ENCODE results near the gene SLC6A3.

Gene SLC6A3

GRCh38 chr5:1472964-1473628, 27.9 kb upstream of the SLC6A3 start:
- peaks cover 28% of the 10 kb centered on the region for H3K36me3 Mint-ChIP-seq (ENCODE audit: low read depth)
- peaks cover 17% of the 10 kb centered on the region for H3K4me1 Mint-ChIP-seq
- H3K9me3 Mint-ChIP-seq, result no peaks in the 10 kb centered on the region
- DNase-seq (no peak), ATAC-seq (no peak)
- no peak overlapping the region for H3K4me3 Mint-ChIP-seq
- H3K27ac Mint-ChIP-seq, result peak overlapping the region; percentile 43
- H3K27me3 Mint-ChIP-seq, result no peaks in the 10 kb centered on the region

GRCh38 chr5:1471997-1472963, 27.0 kb upstream of the SLC6A3 start:
- H3K36me3 Mint-ChIP-seq (ENCODE audit: low read depth), result peaks cover 26% of the 10 kb centered on the region
- H3K4me1 Mint-ChIP-seq, result peaks cover 17% of the 10 kb centered on the region
- no peak overlapping the region for H3K27ac Mint-ChIP-seq
- H3K9me3 Mint-ChIP-seq, result no peaks in the 10 kb centered on the region
- ATAC-seq (no peak), DNase-seq (no peak)
- H3K27me3 Mint-ChIP-seq, result no peaks in the 10 kb centered on the region
- H3K4me3 Mint-ChIP-seq, result no peak overlapping the region

GRCh38 chr5:1471240-1471853, 26.1 kb upstream of the SLC6A3 start:
- Mint-ChIP-seq H3K4me1 (peaks cover 17% of the 10 kb centered on the region), H3K36me3 (ENCODE audit: low read depth) (peaks cover 22% of the 10 kb centered on the region), H3K9me3 (no peaks in the 10 kb centered on the region), H3K27ac (no peak overlapping the region), H3K4me3 (no peak overlapping the region), H3K27me3 (no peaks in the 10 kb centered on the region)
- ATAC-seq (no peak), DNase-seq (no peak)

- no peaks in the 10 kb centered on the region for H3K9me3 Mint-ChIP-seq
- no peaks in the 10 kb centered on the region for H3K27me3 Mint-ChIP-seq
- H3K4me1 Mint-ChIP-seq, result peaks cover 17% of the 10 kb centered on the region
- no peak overlapping the region for H3K4me3 Mint-ChIP-seq
- H3K36me3 Mint-ChIP-seq (ENCODE audit: low read depth), result peaks cover 24% of the 10 kb centered on the region
- DNase-seq (no peak), ATAC-seq (no peak)
- H3K27ac Mint-ChIP-seq, result no peak overlapping the region
Observed at GRCh38 chr5:1470762-1471211, 25.5 kb upstream of the SLC6A3 start.

GRCh38 chr5:1468629-1469527, 23.6 kb upstream of the SLC6A3 start:
- DNase-seq (no peak), ATAC-seq (no peak)
- Mint-ChIP-seq H3K36me3 (ENCODE audit: low read depth) (peaks cover 40% of the 10 kb centered on the region), H3K4me1 (peaks cover 17% of the 10 kb centered on the region), H3K4me3 (no peak overlapping the region), H3K27ac (no peak overlapping the region), H3K27me3 (no peaks in the 10 kb centered on the region), H3K9me3 (peaks cover 3% of the 10 kb centered on the region)

- H3K27ac Mint-ChIP-seq, result no peak overlapping the region
- no peak overlapping the region for H3K4me3 Mint-ChIP-seq
- peaks cover 17% of the 10 kb centered on the region for H3K4me1 Mint-ChIP-seq
- H3K9me3 Mint-ChIP-seq, result peaks cover 3% of the 10 kb centered on the region
- H3K36me3 Mint-ChIP-seq (ENCODE audit: low read depth), result peaks cover 44% of the 10 kb centered on the region
- H3K27me3 Mint-ChIP-seq, result no peaks in the 10 kb centered on the region
- DNase-seq, result peak; percentile 43
- ATAC-seq, result no peak
Observed at GRCh38 chr5:1468247-1468612, 23.0 kb upstream of the SLC6A3 start.

GRCh38 chr5:1467341-1468246, 22.4 kb upstream of the SLC6A3 start:
- H3K27ac Mint-ChIP-seq, result no peak overlapping the region
- H3K9me3 Mint-ChIP-seq, result peaks cover 3% of the 10 kb centered on the region
- H3K27me3 Mint-ChIP-seq, result no peaks in the 10 kb centered on the region
- peaks cover 44% of the 10 kb centered on the region for H3K36me3 Mint-ChIP-seq (ENCODE audit: low read depth)
- ATAC-seq (no peak), DNase-seq (no peak)
- H3K4me3 Mint-ChIP-seq, result no peak overlapping the region
- H3K4me1 Mint-ChIP-seq, result peaks cover 17% of the 10 kb centered on the region

- no peak overlapping the region for H3K27ac Mint-ChIP-seq
Observed at GRCh38 chr5:1466631-1467265, 21.5 kb upstream of the SLC6A3 start.

GRCh38 chr5:1465966-1466471, 20.8 kb upstream of the SLC6A3 start:
- Mint-ChIP-seq H3K27me3 (no peaks in the 10 kb centered on the region), H3K36me3 (ENCODE audit: low read depth) (peaks cover 45% of the 10 kb centered on the region), H3K9me3 (peaks cover 3% of the 10 kb centered on the region), H3K27ac (no peak overlapping the region), H3K4me3 (no peak overlapping the region), H3K4me1 (peaks cover 17% of the 10 kb centered on the region)
- ATAC-seq (no peak), DNase-seq (no peak)

More at GRCh38 chr5:1466631-1467265, 21.5 kb upstream of the SLC6A3 start:
- no peak for ATAC-seq
- H3K36me3 Mint-ChIP-seq (ENCODE audit: low read depth), result peaks cover 44% of the 10 kb centered on the region
- no peak for DNase-seq
- H3K27me3 Mint-ChIP-seq, result no peaks in the 10 kb centered on the region
- no peak overlapping the region for H3K4me3 Mint-ChIP-seq
- H3K9me3 Mint-ChIP-seq, result peaks cover 3% of the 10 kb centered on the region
- peaks cover 17% of the 10 kb centered on the region for H3K4me1 Mint-ChIP-seq

- no peak for ATAC-seq
- H3K27ac Mint-ChIP-seq, result no peak overlapping the region
- H3K4me1 Mint-ChIP-seq, result peaks cover 13% of the 10 kb centered on the region
- H3K9me3 Mint-ChIP-seq, result peaks cover 3% of the 10 kb centered on the region
- no peak overlapping the region for H3K4me3 Mint-ChIP-seq
- no peaks in the 10 kb centered on the region for H3K27me3 Mint-ChIP-seq
- no peak for DNase-seq
- peaks cover 48% of the 10 kb centered on the region for H3K36me3 Mint-ChIP-seq (ENCODE audit: low read depth)
Observed at GRCh38 chr5:1465117-1465516, 19.9 kb upstream of the SLC6A3 start.

GRCh38 chr5:1464511-1464910, 19.3 kb upstream of the SLC6A3 start:
- Mint-ChIP-seq H3K27me3 (no peaks in the 10 kb centered on the region), H3K27ac (no peak overlapping the region), H3K9me3 (peaks cover 3% of the 10 kb centered on the region), H3K36me3 (ENCODE audit: low read depth) (peaks cover 52% of the 10 kb centered on the region), H3K4me3 (no peak overlapping the region), H3K4me1 (peaks cover 7% of the 10 kb centered on the region)
- no peak for ATAC-seq
- DNase-seq, result no peak

GRCh38 chr5:1464096-1464446, 18.8 kb upstream of the SLC6A3 start:
- peaks cover 52% of the 10 kb centered on the region for H3K36me3 Mint-ChIP-seq (ENCODE audit: low read depth)

More at GRCh38 chr5:1464096-1464446, 18.8 kb upstream of the SLC6A3 start:
- H3K9me3 Mint-ChIP-seq, result peaks cover 3% of the 10 kb centered on the region
- no peak for ATAC-seq
- peaks cover 4% of the 10 kb centered on the region for H3K4me1 Mint-ChIP-seq
- H3K27me3 Mint-ChIP-seq, result no peaks in the 10 kb centered on the region
- H3K4me3 Mint-ChIP-seq, result no peak overlapping the region
- no peak for DNase-seq
- no peak overlapping the region for H3K27ac Mint-ChIP-seq

Data from activated naive CD8-positive, alpha-beta T cell treated with anti-CD3 and anti-CD28 coated beads, Interleukin-2, amount 50 U/mL, for 24 hours (primary cell).